ENCODE measurements around the gene SH2D7.

The SH2D7 gene

DNA sequence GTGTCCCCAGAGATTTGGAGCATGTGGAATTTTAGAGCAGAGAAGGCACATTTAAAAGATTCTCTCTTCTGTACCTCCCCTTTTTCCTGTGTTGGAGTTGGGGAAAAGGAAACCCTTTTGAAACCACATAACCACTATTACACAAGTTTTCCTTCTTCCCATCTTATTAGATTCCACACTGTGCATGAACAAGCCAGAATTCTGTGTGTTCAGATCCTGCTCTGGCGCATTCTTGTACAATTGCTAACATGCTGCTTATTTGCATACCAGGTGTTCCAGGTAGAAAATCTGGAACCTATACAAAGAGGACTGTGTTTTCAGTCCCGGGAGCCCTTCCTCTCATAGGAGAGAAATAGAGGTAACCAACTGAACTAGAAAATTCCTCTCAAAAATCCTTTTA is 41.4 kb downstream of the SH2D7 start:
- TF ChIP-seq, protein P1, sequence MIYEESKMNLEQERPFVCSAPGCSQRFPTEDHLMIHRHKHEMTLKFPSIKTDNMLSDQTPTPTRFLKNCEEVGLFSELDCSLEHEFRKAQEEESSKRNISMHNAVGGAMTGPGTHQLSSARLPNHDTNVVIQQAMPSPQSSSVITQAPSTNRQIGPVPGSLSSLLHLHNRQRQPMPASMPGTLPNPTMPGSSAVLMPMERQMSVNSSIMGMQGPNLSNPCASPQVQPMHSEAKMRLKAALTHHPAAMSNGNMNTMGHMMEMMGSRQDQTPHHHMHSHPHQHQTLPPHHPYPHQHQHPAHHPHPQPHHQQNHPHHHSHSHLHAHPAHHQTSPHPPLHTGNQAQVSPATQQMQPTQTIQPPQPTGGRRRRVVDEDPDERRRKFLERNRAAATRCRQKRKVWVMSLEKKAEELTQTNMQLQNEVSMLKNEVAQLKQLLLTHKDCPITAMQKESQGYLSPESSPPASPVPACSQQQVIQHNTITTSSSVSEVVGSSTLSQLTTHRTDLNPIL (CRISPR knock-in tag; IDR thresholded peaks at IDR 0.05; ENCODE audit: low read depth), result no peak
- TF ChIP-seq ZFP3 (CRISPR knock-in tag; IDR thresholded peaks at IDR 0.05), result no peak
- TF ChIP-seq ISL1 (CRISPR knock-in tag; IDR thresholded peaks at IDR 0.05), result no peak
- no peak for TF ChIP-seq CSDC2 (CRISPR knock-in tag; IDR thresholded peaks at IDR 0.05)
- no peak for TF ChIP-seq ESRRG (CRISPR knock-in tag; IDR thresholded peaks at IDR 0.05)
- no peak for TF ChIP-seq ZNF565 (CRISPR knock-in tag; conservative IDR thresholded peaks at IDR 0.05; ENCODE audit: low read depth)
- no peak for TF ChIP-seq ZNF70 (CRISPR knock-in tag; IDR thresholded peaks at IDR 0.05)
- no peak for TF ChIP-seq GLIS3 (CRISPR knock-in tag; IDR thresholded peaks at IDR 0.05)
- no peak for TF ChIP-seq OSR1 (CRISPR knock-in tag; IDR thresholded peaks at IDR 0.05)
- TF ChIP-seq ZNF8 (CRISPR knock-in tag; IDR thresholded peaks at IDR 0.05), result no peak
- TF ChIP-seq, protein P2, sequence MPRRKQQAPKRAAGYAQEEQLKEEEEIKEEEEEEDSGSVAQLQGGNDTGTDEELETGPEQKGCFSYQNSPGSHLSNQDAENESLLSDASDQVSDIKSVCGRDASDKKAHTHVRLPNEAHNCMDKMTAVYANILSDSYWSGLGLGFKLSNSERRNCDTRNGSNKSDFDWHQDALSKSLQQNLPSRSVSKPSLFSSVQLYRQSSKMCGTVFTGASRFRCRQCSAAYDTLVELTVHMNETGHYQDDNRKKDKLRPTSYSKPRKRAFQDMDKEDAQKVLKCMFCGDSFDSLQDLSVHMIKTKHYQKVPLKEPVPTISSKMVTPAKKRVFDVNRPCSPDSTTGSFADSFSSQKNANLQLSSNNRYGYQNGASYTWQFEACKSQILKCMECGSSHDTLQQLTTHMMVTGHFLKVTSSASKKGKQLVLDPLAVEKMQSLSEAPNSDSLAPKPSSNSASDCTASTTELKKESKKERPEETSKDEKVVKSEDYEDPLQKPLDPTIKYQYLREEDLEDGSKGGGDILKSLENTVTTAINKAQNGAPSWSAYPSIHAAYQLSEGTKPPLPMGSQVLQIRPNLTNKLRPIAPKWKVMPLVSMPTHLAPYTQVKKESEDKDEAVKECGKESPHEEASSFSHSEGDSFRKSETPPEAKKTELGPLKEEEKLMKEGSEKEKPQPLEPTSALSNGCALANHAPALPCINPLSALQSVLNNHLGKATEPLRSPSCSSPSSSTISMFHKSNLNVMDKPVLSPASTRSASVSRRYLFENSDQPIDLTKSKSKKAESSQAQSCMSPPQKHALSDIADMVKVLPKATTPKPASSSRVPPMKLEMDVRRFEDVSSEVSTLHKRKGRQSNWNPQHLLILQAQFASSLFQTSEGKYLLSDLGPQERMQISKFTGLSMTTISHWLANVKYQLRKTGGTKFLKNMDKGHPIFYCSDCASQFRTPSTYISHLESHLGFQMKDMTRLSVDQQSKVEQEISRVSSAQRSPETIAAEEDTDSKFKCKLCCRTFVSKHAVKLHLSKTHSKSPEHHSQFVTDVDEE (CRISPR knock-in tag; IDR thresholded peaks at IDR 0.05), result no peak
- TF ChIP-seq TCF4 (CRISPR knock-in tag; IDR thresholded peaks at IDR 0.05; ENCODE audit: borderline replicate concordance), result no peak
- no peak for TF ChIP-seq ZFP30 (CRISPR knock-in tag; IDR thresholded peaks at IDR 0.05)
- TF ChIP-seq, protein P3, sequence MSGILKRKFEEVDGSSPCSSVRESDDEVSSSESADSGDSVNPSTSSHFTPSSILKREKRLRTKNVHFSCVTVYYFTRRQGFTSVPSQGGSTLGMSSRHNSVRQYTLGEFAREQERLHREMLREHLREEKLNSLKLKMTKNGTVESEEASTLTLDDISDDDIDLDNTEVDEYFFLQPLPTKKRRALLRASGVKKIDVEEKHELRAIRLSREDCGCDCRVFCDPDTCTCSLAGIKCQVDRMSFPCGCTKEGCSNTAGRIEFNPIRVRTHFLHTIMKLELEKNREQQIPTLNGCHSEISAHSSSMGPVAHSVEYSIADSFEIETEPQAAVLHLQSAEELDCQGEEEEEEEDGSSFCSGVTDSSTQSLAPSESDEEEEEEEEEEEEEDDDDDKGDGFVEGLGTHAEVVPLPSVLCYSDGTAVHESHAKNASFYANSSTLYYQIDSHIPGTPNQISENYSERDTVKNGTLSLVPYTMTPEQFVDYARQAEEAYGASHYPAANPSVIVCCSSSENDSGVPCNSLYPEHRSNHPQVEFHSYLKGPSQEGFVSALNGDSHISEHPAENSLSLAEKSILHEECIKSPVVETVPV (CRISPR knock-in tag; IDR thresholded peaks at IDR 0.05), result no peak
- TF ChIP-seq ZC3H10 (CRISPR knock-in tag; IDR thresholded peaks at IDR 0.05), result no peak
- no peak for TF ChIP-seq BACH2 (CRISPR knock-in tag; IDR thresholded peaks at IDR 0.05; ENCODE audit: borderline replicate concordance)
- no peak for TF ChIP-seq SNAI2 (CRISPR knock-in tag; IDR thresholded peaks at IDR 0.05)
- TF ChIP-seq, protein P4, sequence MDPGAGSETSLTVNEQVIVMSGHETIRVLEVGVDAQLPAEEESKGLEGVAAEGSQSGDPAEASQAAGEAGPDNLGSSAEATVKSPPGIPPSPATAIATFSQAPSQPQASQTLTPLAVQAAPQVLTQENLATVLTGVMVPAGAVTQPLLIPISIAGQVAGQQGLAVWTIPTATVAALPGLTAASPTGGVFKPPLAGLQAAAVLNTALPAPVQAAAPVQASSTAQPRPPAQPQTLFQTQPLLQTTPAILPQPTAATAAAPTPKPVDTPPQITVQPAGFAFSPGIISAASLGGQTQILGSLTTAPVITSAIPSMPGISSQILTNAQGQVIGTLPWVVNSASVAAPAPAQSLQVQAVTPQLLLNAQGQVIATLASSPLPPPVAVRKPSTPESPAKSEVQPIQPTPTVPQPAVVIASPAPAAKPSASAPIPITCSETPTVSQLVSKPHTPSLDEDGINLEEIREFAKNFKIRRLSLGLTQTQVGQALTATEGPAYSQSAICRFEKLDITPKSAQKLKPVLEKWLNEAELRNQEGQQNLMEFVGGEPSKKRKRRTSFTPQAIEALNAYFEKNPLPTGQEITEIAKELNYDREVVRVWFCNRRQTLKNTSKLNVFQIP (CRISPR knock-in tag; IDR thresholded peaks at IDR 0.05; ENCODE audit: borderline replicate concordance, low read depth), result no peak
- no peak for ATAC-seq

DNA sequence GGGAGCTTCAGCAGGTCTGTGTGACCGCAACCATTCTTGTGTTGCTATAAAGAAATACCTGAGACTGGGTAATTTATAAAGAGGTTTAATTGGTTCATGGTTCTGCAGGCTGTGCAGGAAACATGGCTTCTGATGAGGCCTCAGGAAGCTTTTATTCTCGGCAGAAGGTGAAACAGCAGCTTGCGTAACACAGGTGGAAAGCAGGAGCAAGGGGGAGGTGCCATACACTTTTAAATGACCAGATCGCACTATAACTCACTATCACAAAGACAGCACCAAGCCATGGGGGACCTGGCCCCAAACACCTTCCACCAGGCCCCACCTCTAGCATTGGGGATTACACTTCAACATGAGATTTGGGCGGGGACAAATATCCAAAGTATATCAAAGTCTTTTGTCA is 47.2 kb downstream of the SH2D7 start:
- TF ChIP-seq ZFP30 (CRISPR knock-in tag; IDR thresholded peaks at IDR 0.05) (no peak), CSDC2 (CRISPR knock-in tag; IDR thresholded peaks at IDR 0.05) (no peak), BACH2 (CRISPR knock-in tag; IDR thresholded peaks at IDR 0.05; ENCODE audit: borderline replicate concordance) (no peak), ZC3H10 (CRISPR knock-in tag; IDR thresholded peaks at IDR 0.05) (no peak), ZFP3 (CRISPR knock-in tag; IDR thresholded peaks at IDR 0.05) (no peak), ZNF8 (CRISPR knock-in tag; IDR thresholded peaks at IDR 0.05) (no peak), RARB (CRISPR knock-in tag; IDR thresholded peaks at IDR 0.05) (no peak), GLIS3 (CRISPR knock-in tag; IDR thresholded peaks at IDR 0.05) (no peak), ZNF565 (CRISPR knock-in tag; conservative IDR thresholded peaks at IDR 0.05; ENCODE audit: low read depth) (no peak), TOX (CRISPR knock-in tag; IDR thresholded peaks at IDR 0.05; ENCODE audit: borderline replicate concordance) (no peak), ARNTL (CRISPR knock-in tag; IDR thresholded peaks at IDR 0.05; ENCODE audit: borderline replicate concordance, low read depth) (no peak), SNAI2 (CRISPR knock-in tag; IDR thresholded peaks at IDR 0.05) (no peak)
- TF ChIP-seq, protein P4 (CRISPR knock-in tag; IDR thresholded peaks at IDR 0.05; ENCODE audit: borderline replicate concordance, low read depth), result no peak
- TF ChIP-seq, protein P2 (CRISPR knock-in tag; IDR thresholded peaks at IDR 0.05), result no peak
- TF ChIP-seq, protein P5, sequence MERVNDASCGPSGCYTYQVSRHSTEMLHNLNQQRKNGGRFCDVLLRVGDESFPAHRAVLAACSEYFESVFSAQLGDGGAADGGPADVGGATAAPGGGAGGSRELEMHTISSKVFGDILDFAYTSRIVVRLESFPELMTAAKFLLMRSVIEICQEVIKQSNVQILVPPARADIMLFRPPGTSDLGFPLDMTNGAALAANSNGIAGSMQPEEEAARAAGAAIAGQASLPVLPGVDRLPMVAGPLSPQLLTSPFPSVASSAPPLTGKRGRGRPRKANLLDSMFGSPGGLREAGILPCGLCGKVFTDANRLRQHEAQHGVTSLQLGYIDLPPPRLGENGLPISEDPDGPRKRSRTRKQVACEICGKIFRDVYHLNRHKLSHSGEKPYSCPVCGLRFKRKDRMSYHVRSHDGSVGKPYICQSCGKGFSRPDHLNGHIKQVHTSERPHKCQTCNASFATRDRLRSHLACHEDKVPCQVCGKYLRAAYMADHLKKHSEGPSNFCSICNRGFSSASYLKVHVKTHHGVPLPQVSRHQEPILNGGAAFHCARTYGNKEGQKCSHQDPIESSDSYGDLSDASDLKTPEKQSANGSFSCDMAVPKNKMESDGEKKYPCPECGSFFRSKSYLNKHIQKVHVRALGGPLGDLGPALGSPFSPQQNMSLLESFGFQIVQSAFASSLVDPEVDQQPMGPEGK (CRISPR knock-in tag; IDR thresholded peaks at IDR 0.05; ENCODE audit: borderline replicate concordance), result no peak

More for the DNA sequence above, 47.2 kb downstream of the SH2D7 start:
- ATAC-seq, result no peak
